Embryonic facial prominence (tissue), 1 donor: ENCODE results near the gene DIO3.

Experiments
- DNase-seq: peaks from one replicate; pipeline ENCODE4 v3.0.0-alpha.2; 2016; ENCODE audit errors: extremely low spot score

Gene DIO3

DNA sequence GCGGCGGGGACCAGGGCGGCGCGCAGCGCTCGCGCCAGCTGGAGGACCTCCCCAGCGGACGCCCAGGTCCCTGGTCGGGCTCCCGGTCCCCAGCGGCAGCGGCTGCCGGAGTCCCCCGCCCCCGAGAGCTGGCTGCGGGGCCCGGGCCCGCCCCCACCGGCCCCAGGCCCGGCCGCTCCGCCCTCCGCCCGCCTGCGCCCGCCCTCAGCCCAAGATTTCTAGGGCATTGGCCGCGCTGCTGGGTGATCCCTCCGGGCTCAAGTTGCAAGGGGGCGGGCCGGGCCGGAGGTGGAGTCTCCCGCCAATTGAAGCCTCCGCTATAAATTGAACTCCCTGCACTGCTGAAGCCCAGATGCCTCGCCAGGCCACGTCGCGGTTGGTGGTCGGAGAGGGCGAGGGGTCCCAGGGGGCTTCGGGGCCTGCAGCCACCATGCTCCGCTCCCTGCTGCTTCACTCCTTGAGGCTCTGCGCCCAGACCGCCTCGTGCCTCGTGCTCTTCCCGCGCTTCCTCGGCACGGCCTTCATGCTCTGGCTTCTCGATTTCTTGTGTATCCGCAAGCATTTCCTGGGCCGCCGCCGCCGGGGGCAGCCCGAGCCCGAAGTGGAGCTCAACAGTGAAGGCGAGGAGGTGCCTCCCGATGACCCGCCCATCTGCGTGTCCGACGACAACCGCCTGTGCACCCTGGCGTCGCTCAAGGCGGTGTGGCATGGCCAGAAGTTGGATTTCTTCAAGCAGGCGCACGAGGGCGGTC is at the start of gene DIO3:
Gene DIO3, plus strand, starts transcription at position 351 of the 752 bp plus-strand sequence.
- DNase-seq: no peak

DNA sequence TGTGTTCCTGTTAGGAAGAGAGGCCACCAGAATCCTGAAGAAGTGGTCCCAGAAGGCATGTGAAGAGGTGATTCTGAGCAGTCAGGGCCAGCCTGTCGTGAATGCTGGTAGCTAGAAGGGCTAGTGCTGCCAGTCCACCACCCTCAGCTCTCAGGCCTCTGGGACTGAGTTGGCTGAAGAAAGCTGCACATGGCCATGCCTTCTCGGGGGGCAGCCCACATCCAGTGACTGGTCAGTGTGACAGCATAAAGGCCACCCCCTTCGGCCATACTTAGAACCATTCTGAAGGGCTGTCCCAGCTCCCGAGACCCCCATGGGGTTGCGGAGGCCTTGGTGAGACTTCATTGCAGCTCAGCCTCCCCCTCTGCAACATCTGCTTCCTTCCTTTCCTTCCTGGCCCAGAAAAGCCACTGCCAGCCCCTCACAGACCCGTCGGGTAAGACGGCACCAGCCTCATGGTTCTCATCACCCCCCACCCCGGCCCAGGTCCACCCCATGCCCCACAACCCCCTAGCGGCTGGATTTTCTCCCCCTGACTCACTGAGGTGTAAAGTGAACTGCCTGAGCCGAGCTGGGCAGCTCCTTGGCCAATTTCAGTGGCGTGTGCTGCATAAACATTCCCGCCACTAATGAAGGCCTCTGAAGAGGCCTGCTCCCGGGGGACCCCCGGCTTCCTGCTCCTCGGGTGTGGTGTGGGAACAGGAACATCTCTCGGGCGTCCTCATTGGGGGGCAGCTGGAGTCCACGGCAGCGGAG is 49.5 kb upstream of the DIO3 start:
- no peak for DNase-seq

DNA sequence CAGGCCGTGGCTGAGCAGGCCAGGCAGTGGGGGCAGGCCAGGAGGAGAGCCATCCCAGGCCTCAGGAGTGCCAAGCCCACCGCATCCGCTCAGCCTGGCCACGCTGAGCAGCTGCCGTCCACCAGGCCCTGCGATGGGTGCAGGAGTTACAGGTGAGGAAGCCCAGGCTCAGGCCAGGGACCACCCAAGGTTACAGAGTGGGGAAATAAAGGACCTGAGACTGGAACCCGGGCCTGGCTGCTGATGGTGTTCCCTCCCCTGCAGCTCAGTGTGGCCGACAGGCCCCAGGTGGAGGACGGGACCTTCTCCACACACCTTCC is 49.0 kb upstream of the DIO3 start:
- no peak for DNase-seq

DNA sequence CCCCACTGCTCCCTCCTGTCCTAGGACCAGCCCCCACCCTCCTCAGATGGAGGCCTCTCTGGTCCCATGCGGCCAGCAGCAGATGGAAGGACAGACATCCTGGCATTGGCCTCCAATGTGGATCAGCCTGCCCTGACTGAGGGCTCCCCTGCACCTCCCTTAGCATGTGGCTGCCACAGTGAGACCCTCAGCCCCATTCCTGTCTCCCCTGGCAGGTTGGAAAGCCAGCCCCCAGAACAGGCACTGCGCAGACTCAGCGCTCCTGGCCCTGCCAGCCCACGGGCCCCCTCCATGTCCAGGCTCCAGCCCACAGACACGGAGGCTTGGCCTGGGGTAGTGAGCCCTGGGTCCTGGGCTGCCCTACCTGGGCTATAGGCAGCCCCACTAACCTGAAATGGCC is 47.2 kb upstream of the DIO3 start:
- DNase-seq: no peak

DNA sequence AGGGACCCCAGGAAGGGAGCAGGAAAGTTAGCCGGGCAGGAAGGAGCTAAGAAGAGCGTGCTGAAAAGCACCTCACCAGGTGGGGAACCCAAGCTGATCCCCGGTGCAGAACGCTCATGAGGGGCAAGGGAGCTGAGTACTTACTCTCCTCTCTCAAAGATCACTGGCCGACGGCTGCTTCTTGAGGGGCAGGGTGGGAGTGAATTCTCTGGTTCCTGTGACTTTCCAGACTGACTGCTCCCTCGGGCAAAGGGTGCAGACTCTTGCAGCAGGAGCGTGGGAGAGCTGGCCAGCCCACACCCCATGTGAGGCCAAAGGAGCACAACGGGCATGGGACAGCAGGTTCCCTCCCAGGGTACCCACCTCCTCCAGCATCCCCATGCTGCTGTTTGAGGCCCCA is 44.9 kb upstream of the DIO3 start:
- DNase-seq: no peak

DNA sequence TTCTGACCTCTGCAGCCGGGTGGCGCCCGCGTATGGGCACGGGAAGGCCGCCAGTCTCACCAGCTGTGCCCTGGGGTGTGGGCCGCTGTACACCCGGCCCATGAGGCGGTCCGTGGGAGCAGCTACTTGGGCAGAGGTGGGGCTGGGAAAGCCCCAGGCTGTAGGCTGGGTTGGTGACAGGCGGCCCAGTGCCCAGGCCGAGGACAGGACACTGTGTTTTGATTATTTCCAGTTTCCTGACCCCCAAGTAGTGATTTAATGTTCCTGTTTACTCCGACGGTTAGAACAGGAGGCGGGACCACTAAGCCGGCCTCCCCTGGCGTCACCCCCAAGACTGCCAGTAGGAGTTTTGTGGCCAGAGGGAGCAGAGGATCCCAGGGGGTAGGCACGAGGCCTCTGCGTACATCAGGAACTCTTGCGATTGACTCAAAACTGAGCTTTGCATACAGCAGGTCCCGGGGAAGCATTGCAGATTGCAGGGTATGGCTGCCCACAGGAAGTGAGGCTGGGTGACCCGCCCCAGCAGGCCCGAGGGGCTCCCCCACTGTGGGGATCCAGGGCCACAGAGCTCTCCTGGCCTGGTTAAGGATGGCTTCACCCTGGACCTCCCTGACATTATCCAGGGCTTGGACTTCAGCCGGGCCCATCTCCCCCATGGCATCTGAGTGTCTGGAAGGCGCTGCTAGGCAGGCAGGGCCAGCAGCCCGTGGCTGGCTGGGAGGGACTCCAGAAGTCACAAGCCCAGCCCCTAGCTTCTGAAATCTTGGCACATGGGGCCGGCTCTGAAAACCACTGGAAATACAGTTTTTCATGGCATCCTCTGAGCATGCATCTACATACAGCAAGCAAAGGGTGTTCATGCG is 42.5 kb upstream of the DIO3 start:
- no peak for DNase-seq

DNA sequence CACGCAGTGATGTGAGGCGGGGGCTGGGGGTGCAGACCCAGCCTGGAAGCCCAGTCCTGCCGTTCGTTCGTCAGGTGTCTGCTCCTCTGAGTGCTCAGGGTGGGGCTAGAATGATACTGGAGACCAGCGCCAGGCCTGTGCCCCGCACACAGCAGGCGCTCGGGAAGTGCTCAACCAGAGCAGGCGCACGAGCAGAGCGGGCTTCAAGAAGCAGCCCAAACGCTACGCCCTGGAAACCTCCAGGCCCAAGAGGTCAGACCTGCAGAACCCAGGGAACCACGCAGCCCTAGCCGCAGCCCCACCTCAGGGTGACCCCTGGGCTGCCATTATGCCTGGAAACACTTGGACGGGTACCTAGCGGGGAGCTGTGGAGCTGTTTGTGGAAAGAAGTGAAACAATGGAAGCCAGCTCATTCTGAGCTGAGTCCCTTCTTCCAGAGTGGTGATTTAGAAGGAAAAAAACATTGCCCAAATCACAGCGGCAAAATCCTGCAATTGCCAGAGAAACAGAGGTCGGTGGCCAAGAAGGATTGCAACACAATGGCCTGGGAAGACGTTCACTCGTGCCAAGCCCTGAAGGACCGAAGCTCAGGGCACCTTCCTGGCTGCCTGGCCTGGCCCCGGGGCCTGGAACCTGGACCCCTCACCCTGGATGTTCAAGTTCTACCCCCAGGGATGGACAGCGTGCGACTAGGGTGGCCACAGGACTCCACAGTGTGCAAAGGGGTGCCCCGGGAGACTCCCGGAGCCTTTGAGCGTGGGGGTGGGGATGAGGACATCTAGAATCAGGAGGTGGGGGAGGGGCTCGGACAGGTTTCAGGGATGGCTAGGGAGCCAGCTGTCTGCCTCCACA is 40.4 kb upstream of the DIO3 start:
- no peak for DNase-seq

DNA sequence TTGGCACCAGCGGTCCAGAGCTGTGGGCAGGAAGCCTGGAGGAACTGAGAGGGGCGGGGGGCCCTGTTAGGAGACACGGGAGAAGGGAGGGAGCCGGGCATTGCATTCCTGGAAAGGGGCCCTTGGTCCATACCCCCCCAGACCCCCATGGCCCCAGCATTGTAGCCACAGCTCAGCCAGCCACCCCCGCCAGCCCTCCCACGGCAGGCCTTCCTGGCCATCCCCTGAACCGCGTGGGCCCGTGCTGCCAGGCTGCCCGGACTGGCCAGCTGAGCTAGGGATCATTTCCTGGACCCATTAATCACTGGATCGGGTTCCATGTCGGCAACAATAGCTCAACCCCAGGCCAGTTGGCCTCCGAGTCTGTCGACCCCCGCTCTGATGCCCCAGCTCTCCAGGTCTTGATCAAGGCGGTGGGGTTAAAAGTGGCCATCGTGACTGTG is 39.8 kb upstream of the DIO3 start:
- DNase-seq: no peak

DNA sequence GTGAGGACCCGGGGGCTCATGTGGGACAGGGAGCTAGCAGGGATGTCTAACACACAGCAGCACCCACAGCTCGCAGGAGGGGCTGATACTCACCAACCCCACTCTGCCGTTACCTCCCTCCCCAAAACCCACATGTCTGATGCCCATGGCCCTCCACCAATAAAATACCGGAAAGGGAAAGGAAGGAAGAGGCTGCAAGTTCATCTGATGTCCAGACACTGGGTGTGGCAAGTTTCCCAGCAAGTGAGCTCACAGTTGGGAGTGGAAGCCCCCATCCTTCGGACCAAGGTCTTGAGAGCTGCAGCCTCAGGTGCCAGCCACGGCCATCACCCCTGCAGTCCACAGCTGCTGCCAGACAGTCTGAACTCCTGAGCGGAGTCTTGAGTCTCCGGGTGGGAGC is 39.3 kb upstream of the DIO3 start:
- DNase-seq: no peak

DNA sequence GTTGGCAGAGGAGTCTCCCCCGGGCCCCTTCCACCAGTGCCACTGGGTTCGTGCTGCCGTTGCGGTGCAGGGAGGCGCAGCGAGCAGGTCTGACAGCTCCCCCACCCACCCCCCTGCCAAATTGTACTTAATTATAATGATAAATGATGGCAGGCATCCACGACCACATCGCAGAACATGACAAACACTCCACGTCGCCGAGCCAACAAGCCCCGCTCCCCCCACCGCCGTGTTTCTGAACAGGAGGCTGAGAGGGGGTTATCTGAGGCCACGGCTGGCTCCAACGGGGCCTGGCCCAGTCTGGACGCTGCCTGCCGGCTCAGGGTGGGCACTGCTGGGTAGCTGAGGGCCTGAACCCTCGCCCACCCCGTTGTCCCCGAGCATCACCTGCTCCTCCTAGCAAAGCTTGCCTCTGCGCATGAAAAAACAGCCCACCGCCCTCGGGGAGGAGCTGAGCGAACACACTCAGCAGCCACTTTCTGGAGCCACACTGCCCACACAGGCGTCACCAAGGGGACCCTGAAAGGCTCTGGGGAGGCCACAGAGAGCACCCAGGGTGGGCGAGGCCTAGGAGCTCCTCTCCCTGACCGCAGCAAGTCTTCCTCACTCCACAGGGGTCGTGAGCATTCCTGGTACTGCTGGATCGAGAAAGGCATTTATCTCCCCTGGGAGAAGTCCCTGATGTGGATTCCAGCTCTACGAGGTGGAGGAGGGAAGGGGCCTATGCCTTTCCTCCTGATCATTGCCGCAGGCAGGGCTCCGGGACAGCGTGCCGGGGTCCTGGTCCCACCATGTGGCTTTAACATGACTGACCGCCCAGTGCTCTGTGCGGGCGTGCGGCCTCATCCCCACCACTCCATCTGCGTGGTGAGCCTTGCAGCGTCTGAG is 35.4 kb upstream of the DIO3 start:
- no peak for DNase-seq

DNA sequence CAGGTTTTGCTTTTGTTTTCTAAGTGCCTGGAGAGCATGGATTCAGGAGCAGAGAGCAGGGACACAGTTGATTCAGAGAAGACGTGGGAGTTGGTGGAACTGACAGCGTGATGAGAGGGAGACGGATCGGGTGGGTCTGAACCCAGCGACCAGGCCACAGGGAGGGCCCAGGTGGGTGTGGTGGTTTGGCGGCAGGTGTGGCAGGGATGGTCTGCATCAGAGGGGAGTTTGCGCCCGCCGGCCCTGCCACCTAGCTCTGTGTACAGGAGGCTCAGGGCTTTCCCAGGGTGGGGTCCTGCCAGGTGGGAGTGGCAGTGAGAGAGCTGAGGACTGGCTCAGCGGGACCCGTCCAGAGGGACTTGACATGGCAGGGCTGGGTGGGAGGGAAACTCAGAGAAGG is 33.3 kb upstream of the DIO3 start:
- DNase-seq: no peak

DNA sequence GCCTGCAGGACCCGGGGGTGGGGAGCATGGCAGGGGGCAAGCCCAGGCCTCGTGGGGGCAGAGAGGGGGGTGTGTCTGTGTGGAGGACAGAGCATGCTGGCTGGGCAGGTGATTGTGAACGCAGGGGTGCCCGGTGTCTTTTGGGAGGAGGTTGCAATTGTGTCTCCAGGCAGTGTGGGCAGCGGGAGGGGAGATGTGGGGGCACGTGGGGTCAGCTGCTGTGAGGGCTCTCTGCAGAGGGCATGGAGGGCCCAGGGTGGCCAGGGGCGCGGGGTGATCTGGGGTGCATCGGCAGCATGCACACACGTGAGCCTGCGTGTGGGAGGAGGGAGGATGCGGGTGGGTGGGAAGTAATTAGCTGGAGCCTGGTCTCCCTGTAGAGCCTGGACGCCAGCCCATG is 32.2 kb upstream of the DIO3 start:
- DNase-seq: no peak

DNA sequence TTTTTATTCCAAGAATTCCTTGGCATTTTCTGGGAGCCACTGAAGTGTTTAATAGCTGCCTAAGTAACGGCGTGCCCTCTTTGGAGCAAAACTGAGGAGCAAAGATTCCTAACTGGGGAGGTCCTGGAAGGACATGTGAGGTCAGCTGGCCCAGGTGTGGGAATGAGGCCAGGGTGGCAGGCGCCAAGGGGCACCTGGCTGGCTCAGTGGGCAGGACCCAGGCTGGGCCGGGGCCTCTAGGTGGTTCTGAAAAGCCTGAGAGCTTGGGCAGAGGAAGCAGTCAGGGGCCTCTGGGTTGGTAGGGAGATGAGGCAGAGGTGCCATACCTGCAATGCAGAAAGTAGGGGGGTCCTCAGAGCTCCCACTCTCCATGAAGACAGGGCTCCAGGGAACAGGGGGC is 27.1 kb upstream of the DIO3 start:
- DNase-seq: no peak

DNA sequence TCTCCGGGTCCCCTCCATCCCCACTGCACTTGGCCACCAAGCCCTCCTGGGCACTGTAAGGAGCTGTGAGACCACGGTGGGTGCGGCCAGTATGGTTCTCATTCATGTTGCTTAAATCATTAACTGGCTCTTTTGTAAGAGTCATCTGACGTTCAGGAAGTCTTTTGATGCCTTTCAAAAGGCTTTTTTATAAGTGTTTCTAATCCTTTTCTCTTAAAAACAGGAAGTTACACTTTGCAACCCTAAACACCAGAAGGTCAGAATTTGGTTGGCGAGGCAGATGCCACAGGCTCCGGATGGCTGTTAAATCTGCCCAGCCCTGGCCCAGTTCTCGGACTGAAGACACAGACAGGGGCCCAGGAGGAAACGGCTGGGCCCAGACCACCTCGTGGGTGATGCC is 26.1 kb upstream of the DIO3 start:
- DNase-seq: no peak

DNA sequence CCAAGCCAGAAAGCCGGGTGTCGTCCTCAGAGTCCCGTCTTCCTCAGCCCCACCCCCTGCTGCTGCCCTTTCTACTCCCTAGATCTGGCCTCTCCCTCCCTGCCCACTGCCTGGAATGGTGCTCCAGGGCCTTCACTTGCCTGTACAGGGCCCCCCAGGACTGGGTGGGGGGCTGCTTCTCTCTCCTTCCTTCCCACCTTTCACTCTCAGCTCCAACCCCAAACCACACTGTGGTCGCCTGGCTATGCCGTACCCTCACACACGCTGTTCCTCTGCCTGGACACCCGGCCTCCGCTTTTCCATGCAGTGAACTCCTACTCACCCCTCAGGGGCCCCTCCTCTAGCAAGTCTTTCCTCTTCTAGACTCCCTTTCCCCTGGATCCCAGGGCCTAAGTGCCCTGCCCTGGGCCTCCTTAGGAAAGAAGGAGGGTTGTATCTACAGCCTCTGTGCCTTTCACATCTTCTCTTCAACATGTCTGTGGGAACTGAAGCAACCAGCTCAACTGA is 25.5 kb upstream of the DIO3 start:
- no peak for DNase-seq

DNA sequence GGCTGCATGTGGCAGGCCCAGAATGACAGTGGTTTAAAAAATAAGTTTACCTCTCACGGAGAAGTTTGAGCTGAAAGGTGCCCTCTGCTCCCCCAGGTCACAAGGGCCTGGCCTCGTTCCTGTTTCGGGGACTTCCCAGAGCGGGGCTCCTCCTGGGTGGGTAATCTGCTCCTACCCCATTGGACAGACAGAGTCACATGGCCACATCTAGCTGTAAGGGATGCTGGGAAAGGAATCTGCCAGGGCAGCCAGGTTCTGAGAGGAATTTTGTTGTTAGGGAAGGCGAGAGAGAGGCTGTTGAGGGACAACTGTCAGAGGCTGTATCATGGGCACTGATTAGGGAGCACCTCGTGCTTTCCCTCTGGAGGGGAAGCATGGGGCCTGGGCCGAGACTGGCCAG is 24.0 kb upstream of the DIO3 start:
- DNase-seq: no peak

DNA sequence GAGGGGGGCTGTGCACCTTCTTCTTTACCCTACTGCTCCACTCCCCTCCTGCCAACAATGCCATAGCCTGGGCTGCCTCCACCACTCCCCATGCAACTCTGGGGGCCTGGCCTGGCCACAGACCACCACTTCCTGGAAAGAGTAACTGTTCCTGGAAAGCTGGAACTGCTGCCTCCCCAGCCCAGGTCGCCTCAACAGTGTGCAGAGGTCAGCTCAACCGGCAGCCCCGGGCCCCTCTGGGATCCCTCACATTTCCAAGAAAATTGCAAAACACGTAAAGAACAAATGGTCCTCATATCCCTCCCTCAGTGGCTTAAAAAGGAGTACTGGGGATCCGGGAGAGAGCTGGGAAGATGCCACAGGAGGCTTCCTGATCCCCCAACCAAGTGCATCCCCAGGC is 22.4 kb upstream of the DIO3 start:
- no peak for DNase-seq

DNA sequence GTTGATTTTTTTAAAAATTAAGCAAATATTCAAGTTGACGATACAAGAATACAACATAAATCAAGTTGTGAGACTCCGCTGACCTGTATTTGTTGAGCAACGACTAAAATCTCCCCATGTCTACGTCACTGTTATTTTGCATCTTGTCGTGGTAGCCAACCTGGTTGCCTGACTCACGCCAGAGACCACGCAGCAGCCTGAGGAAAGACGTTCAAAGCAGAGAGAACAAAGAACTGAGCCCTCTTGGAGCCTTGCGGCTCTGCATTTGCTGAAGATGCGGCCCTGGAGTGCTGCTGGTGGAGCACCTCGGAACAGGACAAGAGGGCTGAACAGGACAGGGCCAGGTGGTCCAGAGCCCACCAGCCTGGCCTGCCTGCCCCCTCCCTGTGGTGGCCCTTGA is 21.4 kb upstream of the DIO3 start:
- DNase-seq: no peak

DNA sequence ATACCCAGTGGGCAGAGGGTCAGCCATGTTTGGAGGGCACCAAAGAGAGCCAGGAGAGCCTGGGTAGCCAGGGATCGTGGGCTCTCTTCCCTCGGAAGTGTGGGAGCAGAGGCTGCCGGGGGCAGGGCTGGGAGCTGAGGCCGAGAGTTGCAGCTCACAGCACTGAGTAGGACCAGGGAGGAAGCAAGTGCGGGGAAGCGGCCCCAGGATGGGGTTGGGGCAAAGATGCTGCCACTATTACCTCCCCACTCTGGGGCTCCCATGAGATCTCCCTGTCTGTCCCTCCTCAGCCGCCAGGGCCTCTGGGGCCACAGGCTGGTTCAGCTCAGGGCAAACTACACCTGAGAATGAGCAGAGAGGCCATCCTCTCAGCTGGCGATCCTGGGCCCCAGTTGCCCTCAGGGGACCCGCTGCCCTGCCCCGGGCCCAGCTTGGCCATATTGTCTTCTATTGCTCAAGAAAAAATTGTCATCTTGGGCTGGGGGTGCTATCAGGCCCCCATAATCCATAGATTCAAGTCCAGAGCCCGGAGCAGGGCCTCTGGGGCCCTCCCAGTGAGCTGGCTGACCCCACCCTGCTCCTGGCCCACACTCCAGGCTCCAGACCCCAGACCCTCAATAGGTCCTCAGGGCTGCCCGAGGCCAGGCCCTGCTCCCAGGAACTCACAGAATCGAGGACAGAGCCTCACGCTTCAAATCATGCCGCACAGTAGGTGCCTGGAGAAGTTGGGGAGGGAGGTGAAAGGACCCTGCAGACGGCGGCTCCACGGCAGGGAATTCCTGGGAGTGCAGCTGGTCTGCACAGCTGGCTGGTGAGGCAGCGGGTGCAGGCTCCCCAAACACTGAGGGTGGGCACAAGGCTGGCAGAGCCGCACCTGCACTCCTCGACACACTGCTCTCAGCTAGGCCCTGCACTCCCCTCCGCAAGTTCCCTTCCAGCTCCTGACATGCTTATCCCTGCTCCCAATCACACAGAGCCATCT is 20.5 kb upstream of the DIO3 start:
- no peak for DNase-seq
